ENCODE data around the gene PLIN5.
"Not testable (repeated sequence)": the region's sequence is repeated elsewhere in the genome, so short reads cannot be mapped to it uniquely, and the experiment has no call there.

The PLIN5 gene

GRCh38 chr19:4568886-4569285 lies 33.9 kb upstream of the PLIN5 start:
- DNase-seq (ENCODE audit: low read depth in 2 of 2), result no peak

GRCh38 chr19:4567584-4568071 lies 32.6 kb upstream of the PLIN5 start:
- DNase-seq (ENCODE audit: low read depth in 2 of 2), result peak; percentile 42 to 69

GRCh38 chr19:4566402-4567051 lies 31.5 kb upstream of the PLIN5 start:
- no peak for DNase-seq (ENCODE audit: low read depth in 2 of 2)

GRCh38 chr19:4563562-4563961 lies 28.5 kb upstream of the PLIN5 start:
- not testable (repeated sequence) for DNase-seq (ENCODE audit: low read depth in 2 of 2)

- not testable (repeated sequence) for DNase-seq (ENCODE audit: low read depth in 2 of 2)
Measured at GRCh38 chr19:4562085-4562484, 27.1 kb upstream of the PLIN5 start.

GRCh38 chr19:4559569-4559968 lies 24.5 kb upstream of the PLIN5 start, which contains the start of gene SEMA6B:
Gene SEMA6B, minus strand, starts transcription at chr19:4559684. Its CDS starts 1,227 bp downstream, at chr19:4558457.
- no peak for DNase-seq (ENCODE audit: low read depth in 2 of 2)

- DNase-seq (ENCODE audit: low read depth in 2 of 2), result peak in 1 of 2 donors; percentile 25
Measured at GRCh38 chr19:4557971-4558941, 23.2 kb upstream of the PLIN5 start.

- peak in 1 of 2 donors; percentile 16 for DNase-seq (ENCODE audit: low read depth in 2 of 2)
Measured at GRCh38 chr19:4557144-4557970, 22.3 kb upstream of the PLIN5 start.

- DNase-seq (ENCODE audit: low read depth in 2 of 2), result peak in 1 of 2 donors; percentile 29
Measured at GRCh38 chr19:4556597-4557127, 21.6 kb upstream of the PLIN5 start.

- no peak for DNase-seq (ENCODE audit: low read depth in 2 of 2)
Measured at GRCh38 chr19:4555657-4556561, 20.9 kb upstream of the PLIN5 start.

- DNase-seq (ENCODE audit: low read depth in 2 of 2), result no peak
Measured at GRCh38 chr19:4554717-4555116, 19.7 kb upstream of the PLIN5 start.

- DNase-seq (ENCODE audit: low read depth in 2 of 2), result no peak
Measured at GRCh38 chr19:4553775-4554174, 18.8 kb upstream of the PLIN5 start.

- DNase-seq (ENCODE audit: low read depth in 2 of 2), result no peak
Measured at GRCh38 chr19:4553092-4553695, 18.2 kb upstream of the PLIN5 start.

- no peak for DNase-seq (ENCODE audit: low read depth in 2 of 2)
Measured at GRCh38 chr19:4552525-4552819, 17.4 kb upstream of the PLIN5 start.

- no peak for DNase-seq (ENCODE audit: low read depth in 2 of 2)
Measured at GRCh38 chr19:4550479-4551050, 15.5 kb upstream of the PLIN5 start.

GRCh38 chr19:4550018-4550417 lies 15.0 kb upstream of the PLIN5 start:
- no peak for DNase-seq (ENCODE audit: low read depth in 2 of 2)

GRCh38 chr19:4548238-4548584 lies 13.2 kb upstream of the PLIN5 start:
- no peak for DNase-seq (ENCODE audit: low read depth in 2 of 2)

GRCh38 chr19:4547303-4548237 lies 12.5 kb upstream of the PLIN5 start:
- no peak for DNase-seq (ENCODE audit: low read depth in 2 of 2)

Measured in stimulated activated CD8-positive, alpha-beta memory T cell treated with anti-CD3 and anti-CD28 coated beads, Interleukin-2, amount 100 ng/mL, for 48 hours (primary cell).